ENCODE measurements around the gene FBF1.
"Not testable (repeated sequence)": the region's sequence is repeated elsewhere in the genome, so short reads cannot be mapped to it uniquely, and the experiment has no call there.

FBF1 gene

DNA sequence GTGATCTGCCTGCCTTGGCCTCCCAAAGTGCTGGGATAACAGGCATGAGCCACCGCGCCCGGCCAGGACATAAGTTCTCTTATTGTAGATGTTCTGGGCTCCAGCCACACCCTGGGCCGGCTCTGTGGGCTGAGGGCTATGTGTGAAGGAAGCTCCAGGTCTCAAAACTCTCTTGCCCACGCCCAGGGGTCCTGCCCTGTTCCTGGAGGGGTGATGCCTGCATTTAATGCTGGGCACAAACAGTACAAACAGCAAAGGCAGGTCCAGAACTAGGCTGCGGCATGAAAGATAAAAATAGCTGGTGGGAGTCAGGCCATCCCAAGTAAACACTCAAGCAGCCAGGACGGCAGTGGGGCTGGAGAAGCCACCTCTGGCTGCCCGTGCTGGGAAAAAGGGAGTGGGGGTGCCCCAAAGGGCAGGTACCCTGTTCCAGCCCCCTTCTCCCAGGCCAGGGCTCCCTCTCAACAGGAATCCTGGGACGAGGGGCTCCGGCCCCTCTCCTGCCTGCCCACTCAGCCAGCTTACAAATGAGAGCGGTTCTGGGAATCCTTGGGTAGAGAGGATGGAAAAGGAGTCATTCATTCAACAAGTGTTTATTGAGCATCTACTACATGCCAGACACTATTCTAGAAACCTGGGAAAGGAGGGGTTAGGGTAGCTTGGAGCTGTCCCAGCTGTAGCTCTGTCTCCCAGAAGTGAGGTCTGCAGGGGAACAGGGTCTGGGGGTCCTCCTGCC is 67.1 kb downstream of the FBF1 start:
- FAIRE-seq = no peak

DNA sequence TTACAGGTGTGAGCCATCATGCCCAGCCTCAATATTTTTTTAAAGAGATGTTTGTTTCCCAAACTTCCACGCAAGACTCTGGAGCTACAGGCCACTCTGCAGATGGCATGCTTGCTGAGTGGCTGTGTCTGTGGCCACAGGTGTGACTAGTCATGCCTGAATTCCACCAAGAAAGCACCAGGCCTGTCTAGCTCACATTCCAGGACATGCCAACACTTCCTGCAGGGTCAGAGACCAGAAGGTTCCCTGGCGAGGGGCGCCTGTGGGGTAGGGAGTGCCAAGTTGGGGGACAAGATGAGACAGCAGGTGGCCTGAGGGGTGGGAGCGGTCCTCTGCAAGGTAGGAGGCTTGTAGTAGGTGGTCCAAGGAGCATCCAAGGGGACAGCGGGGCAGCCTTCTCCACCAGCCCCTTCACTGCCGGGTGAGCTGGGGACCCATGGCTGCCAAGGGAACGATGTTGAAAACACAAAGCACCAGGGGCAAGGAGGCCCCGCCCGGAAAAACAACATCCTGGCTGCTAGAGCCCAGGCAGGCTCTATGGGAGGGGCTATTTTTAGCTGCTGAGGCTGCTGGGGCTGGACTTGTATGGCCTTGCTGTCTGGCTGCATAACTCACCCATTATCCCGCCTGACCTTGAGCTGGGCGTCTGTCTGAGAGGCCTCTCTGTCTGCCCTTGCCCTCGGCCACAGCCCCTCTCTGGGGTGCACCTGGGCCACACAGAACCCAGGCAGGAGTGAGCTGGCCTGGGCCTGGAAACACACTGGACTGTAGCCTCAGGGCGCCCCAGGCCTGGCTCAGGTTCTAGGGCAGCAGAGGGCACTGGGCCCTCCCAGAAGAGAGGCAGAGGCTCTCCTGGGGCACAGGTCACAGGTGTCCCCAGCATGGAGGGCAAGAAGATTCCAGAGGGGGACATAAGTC is 68.1 kb downstream of the FBF1 start:
- FAIRE-seq = no peak

DNA sequence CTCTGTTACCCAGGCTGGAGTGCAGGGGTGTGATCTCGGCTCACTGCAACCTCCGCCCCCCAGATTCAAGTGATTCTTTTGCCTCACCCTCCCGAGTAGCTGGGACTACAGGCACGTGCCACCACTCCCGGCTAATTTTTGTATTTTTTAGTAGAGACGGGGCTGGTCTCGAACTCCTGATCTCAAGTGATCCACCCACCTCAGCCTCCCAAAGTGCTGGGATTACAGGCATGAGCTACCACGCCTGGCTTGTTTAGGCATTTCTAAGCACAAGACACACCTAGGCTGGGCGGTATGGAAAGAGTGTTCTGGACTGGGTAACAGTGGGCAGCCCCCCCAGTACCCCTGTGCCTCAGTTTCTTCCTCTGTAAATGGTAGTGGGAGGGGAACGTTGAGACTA is 70.6 kb downstream of the FBF1 start:
- FAIRE-seq = not testable (repeated sequence)

DNA sequence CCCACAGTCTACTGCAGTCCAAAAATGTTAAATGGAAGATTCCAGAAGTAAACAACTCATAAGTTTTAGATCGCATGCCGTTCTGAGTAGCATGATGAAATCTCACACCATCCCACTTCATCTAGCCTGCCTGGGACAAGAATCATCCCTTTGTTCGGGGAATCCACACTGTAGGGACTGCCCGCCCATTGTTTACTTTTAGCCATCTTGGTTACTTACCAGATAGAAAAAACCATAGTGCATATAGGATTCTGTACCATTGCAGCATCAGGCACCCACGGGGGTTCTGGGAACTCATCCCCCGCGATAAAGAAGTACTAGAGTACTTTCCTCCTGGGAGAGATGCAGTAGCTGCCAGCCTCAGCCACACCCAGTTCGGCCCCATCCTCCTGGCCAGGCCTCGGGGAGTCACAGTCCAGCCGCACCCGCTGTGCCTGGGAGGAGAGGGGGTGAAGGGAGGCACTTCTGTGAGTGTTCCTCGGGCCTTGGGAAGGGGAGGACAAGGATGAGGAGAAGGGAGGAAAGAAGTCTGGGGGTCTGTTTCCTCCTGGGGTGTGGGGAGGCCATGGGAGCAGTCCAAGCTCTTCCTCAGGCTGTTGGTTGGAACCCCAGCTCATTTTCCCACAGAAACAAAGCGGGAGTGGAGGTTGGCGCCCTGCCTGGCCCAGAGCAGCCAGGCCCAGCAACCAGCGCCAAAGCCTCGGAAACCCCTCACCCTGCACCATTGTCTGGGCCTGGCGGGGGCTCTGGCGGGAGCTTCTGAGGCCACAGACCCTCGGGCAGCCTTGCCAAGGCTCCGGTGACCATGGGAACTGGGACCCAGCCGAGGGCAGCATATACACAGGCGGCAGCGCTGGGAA is 71.3 kb downstream of the FBF1 start:
- no peak for FAIRE-seq

DNA sequence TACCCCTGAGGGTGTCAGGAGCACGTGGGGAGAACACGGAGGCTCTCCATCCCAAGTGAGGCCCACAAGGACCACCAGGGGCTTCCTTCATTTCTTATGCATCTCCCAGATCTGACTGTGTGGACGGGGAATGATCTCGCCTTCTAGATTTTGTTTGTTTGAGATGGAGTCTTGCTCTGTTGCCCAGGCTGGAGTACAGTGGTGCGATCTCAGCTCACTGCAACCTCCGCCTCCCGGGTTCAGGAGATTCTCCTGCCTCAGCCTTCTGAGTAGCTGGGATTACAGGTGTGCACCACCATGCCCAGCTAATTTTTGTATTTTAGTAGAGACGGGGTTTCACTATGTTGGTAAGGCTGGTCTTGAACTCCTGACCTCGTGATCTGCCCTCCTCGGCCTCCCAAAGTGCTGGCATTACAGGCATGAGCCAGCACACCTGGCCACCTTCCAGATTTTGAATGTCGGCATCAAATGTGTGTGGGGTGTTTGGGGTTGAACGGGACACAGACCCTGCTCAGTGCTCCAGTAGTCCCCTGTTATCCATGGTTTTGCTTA is 72.0 kb downstream of the FBF1 start:
- FAIRE-seq = not testable (repeated sequence)

DNA sequence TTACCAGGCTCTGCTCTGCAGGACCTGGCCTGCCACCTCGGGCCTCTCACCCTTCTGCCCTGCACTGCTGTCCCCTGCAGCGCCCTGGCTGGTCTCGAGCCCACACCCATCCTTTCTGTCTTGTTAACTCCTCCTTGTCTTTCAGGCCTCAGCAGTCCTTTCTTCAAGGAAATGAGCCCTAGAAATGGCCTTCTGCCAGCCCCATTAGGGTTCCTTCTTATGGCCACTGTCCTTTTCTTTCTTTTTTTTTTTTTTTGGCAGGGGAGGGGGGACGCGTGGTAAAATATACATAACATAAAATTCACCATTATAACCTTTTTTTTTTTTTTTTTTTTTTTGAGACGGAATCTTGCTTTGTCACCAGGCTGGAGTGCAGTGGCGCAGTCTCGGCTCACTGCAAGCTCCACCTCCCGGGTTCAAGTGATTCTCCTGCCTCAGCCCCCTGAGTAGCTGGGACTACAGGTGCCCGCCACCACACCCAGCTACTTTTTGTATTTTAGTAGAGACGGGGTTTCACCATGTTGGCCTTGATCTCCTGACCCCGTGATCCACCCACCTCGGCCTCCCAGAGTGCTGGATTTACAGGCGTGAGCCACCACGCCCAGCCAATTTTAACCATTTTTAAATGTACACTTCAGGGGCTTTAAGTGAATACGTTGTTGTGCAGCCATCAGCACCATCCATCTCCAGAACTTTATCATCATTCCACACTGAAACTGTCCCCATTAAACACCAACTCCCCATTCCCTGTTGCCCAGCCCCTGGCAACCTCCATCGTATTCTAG is 75.2 kb downstream of the FBF1 start:
- not testable (repeated sequence) for FAIRE-seq

DNA sequence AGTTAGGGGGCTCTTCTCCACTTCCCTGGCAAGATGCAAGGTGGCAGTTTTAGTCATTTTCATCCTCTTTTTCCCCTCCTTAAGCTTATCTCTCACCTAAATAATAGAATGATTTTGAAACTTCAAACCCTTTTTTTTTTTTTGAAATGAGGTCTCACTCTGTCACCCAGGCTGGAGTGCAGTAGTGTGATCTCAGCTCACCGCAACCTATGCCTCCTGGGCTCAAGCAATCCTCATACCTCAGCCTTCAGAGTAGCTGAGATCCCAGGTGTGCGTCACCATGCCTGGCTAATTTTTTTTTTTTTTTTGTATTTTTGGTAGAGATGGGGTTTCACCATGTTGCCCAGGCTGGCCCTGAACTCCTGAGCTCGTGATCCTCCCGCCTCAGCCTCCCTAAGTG is 76.0 kb downstream of the FBF1 start:
- FAIRE-seq = not testable (repeated sequence)

DNA sequence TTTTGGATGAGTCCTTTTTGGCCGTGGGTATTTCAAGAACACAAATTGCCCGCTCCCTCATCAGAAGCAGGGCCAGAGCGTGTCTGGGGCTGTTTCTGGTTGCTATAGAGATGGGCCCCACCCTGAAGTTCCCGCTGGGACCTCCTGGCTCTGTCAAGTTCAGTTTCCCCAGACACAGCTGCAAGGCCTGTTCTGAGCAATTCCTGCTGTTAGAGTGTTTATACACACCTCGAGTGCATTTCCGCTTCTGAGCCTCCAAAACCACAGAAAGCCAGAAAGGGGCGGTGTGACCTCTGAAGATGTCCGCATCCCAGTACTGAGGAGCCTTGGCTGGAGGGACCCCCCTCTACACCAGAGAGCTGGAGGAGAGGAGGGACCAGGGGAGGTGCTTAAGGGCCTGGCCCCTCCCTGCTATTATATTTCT is 76.4 kb downstream of the FBF1 start:
- no peak for FAIRE-seq

DNA sequence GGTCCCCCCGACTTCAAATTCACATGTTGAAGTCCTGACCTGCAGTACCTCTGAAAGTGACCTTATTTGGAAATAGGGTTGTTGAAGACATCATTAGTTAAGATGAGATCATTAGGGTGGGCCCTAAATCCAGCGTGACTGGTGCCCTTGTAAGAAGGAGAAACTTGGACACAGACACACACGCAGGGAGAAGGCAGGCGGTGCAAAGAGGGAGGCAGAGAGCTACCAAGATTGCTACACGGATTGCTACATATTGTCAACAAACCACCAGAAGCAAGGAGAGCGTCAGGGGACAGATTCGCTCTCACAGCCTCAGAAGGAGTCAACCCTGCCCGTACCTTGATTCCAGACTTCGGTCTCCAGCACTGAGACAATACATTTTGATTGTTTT is 78.9 kb downstream of the FBF1 start:
- no peak for FAIRE-seq
